ENCODE measurements around the gene BUB1. TPM values are rescaled to one million over a fixed set of nuclear protein-coding genes. Genes with fewer than 3 reads are reported as not detected.

BUB1 gene
- total RNA-seq, 1 experiment from 2014 or later: 80.2 TPM

GRCh38 chr2:110716959-110717645, 39.2 kb upstream of the BUB1 start:
- no peaks in the 10 kb centered on the region for H3K79me2 ChIP-seq (ENCODE audit: insufficient read depth, low read length)
- H3K9me2 ChIP-seq (ENCODE audit: insufficient read depth): no peaks in the 10 kb centered on the region
- no TSS peak for BruUV-seq (replicated peaks)
- no peak overlapping the region for H3K4me3 ChIP-seq (replicated peaks in 1 of 2; ENCODE audit: low read depth in 1 of 2, low read length in 2 of 2)
- H3K9ac ChIP-seq (ENCODE audit: low read length): no peak overlapping the region
- peaks cover 0 to 8% of the 10 kb centered on the region in 2 experiments; a peak in 2 of 4 replicates for H3K4me1 ChIP-seq (ENCODE audit: control insufficient read depth in 1 of 2, insufficient read depth in 2 of 2, low read length in 2 of 2)
- POLR2A ChIA-PET: no interaction called here
- no peak overlapping the region for H3K27ac ChIP-seq (ENCODE audit: low read depth, low read length)
- TF ChIP-seq ZBTB33 (IDR thresholded peaks at IDR 0.05; ENCODE audit: extremely low read depth, insufficient replicate concordance, low read length): no peak
- TF ChIP-seq EZH2phosphoT487 (IDR thresholded peaks at IDR 0.05; ENCODE audit: borderline replicate concordance): no peak
- no peak for TF ChIP-seq ATF3 (IDR thresholded peaks at IDR 0.05)
- no peak for TF ChIP-seq POLR2A (IDR thresholded peaks at IDR 0.05; ENCODE audit: borderline replicate concordance, extremely low read depth, insufficient read depth, insufficient read length)
- H4K20me1 ChIP-seq (ENCODE audit: insufficient read depth): no peaks in the 10 kb centered on the region
- ATAC-seq (no peak), DNase-seq (ENCODE audit: low read depth, low spot score) (no peak)
- intact Hi-C loops (cut with micrococcal nuclease): no loop called here
- no peak overlapping the region for H2AFZ ChIP-seq (ENCODE audit: low read depth, low read length, poor library complexity, severe bottlenecking)
- H3K4me2 ChIP-seq (ENCODE audit: low read length): no peak overlapping the region
- H3K9me3 ChIP-seq (ENCODE audit: control insufficient read depth in 1 of 2, insufficient read depth in 1 of 2, low read depth in 1 of 2, low read length in 2 of 2): no peaks in the 10 kb centered on the region
- CTCF ChIA-PET: interaction anchor here (1.0 kb wide), 1 partner anchor 16 kb away, joined by 3 read pairs; no protein-coding TSS in a partner anchor
- RAD21 ChIA-PET (ENCODE audit: low non-redundant PET in 1 of 2, low total read pairs in 2 of 2, uncharacterized antibody in 2 of 2, unreplicated experiment in 2 of 2): no interaction called here
- H3K36me3 ChIP-seq (ENCODE audit: control insufficient read depth in 1 of 2, insufficient read depth in 2 of 2, low read length in 2 of 2): no peaks in the 10 kb centered on the region
- H3K27me3 ChIP-seq (ENCODE audit: insufficient read depth, low read length): no peaks in the 10 kb centered on the region
